WTC11 (cell line): ENCODE results near the gene INPPL1. TPM values are rescaled to one million over a fixed set of nuclear protein-coding genes. Genes with fewer than 3 reads are reported as not detected.
"Not testable (repeated sequence)": the region's sequence is repeated elsewhere in the genome, so short reads cannot be mapped to it uniquely, and the experiment has no call there.

Source experiments
- ATAC-seq: fragments of 200-7000 bp; cut with Tn5 transposase; 2 replicates; pipeline ENCODE4 v1.10.0; 2021; ENCODE audit warnings: mild to moderate bottlenecking, moderate library complexity
- CTCF ChIA-PET: fragments of 300-600 bp; sonication (Branson Sonifier 250); formaldehyde crosslinking; loops from one replicate; lab custom pipeline; 2021; ENCODE audit warnings: antibody characterized with exemption; lab: Charles Lee
- POLR2A ChIA-PET: fragments of 350-600 bp; sonication (Branson Sonifier 250); formaldehyde crosslinking; loops from one replicate; lab custom pipeline; 2021; ENCODE audit warnings: antibody characterized with exemption; lab: Charles Lee
- DNase-seq: peaks from one replicate; pipeline ENCODE4 v3.0.0; 2021; ENCODE audit warnings: low spot score
- H3K27ac Mint-ChIP-seq: 2 replicates; pipeline ENCODE4 v1.8.0; 2021; ENCODE audit warnings: mixed read lengths
- H3K27me3 Mint-ChIP-seq: 2 replicates; pipeline ENCODE4 v1.8.0; 2021; ENCODE audit warnings: low read depth, mild to moderate bottlenecking, moderate library complexity, mixed read lengths
- H3K36me3 Mint-ChIP-seq: 2 replicates; pipeline ENCODE4 v1.8.0; 2021; ENCODE audit warnings: mixed read lengths
- H3K4me1 Mint-ChIP-seq: 2 replicates; pipeline ENCODE4 v1.8.0; 2022; ENCODE audit warnings: mixed read lengths
- H3K4me3 Mint-ChIP-seq: 2 replicates; pipeline ENCODE4 v1.8.0; 2021; ENCODE audit warnings: mild to moderate bottlenecking, moderate library complexity, mixed read lengths
- H3K9me3 Mint-ChIP-seq: 2 replicates; pipeline ENCODE4 v1.8.0; 2021; ENCODE audit warnings: mixed read lengths
- ATF3 ChIP-seq: sonication (generic); formaldehyde crosslinking; conservative IDR thresholded peaks from 2 replicates; pipeline ENCODE4 v1.8.1; 2022; ENCODE audit warnings: mild to moderate bottlenecking, missing genetic modification reagents
- CTCF ChIP-seq: fragments of 200-600 bp; IDR thresholded peaks from 2 replicates; pipeline ENCODE4 v1.8.0; 2022; ENCODE audit warnings: antibody characterized with exemption
- ETV6 ChIP-seq: sonication (generic); formaldehyde crosslinking; IDR thresholded peaks from 2 replicates; pipeline ENCODE4 v1.8.1; 2022; ENCODE audit warnings: mild to moderate bottlenecking, missing genetic modification reagents
- FOXK1 ChIP-seq: sonication (generic); formaldehyde crosslinking; IDR thresholded peaks from 2 replicates; pipeline ENCODE4 v1.8.0; 2022; ENCODE audit warnings: mild to moderate bottlenecking, moderate library complexity, missing genetic modification reagents
- GABPB1 ChIP-seq: sonication (generic); formaldehyde crosslinking; IDR thresholded peaks from 2 replicates; pipeline ENCODE4 v1.8.1; 2023; ENCODE audit warnings: mild to moderate bottlenecking, missing genetic modification reagents
- JUN ChIP-seq: sonication (generic); formaldehyde crosslinking; IDR thresholded peaks from 2 replicates; pipeline ENCODE4 v1.8.0; 2023; ENCODE audit warnings: mild to moderate bottlenecking, missing genetic modification reagents
- KAT7 ChIP-seq: sonication (generic); formaldehyde crosslinking; IDR thresholded peaks from 2 replicates; pipeline ENCODE4 v1.8.1; 2023; ENCODE audit warnings: missing genetic modification reagents, mild to moderate bottlenecking, borderline replicate concordance
- NFE2L1 ChIP-seq: sonication (generic); formaldehyde crosslinking; IDR thresholded peaks from 2 replicates; pipeline ENCODE4 v1.8.1; 2023; ENCODE audit warnings: missing genetic modification reagents
- TEAD1 ChIP-seq: sonication (generic); formaldehyde crosslinking; IDR thresholded peaks from 2 replicates; pipeline ENCODE4 v1.8.0; 2022; ENCODE audit warnings: mild to moderate bottlenecking, missing genetic modification reagents
- ZNF138 ChIP-seq: sonication (generic); formaldehyde crosslinking; conservative IDR thresholded peaks from 2 replicates; pipeline ENCODE4 v1.8.1; 2022; ENCODE audit warnings: mild to moderate bottlenecking, moderate library complexity, missing genetic modification reagents
- ZNF423 ChIP-seq: fragments of 250-450 bp; sonication (Bioruptor Pico); IDR thresholded peaks from 2 replicates; pipeline ENCODE4 v2.1.2; 2022; ENCODE audit warnings: mild to moderate bottlenecking, moderate library complexity
- ZSCAN18 ChIP-seq: fragments of 250-450 bp; sonication (Bioruptor Pico); IDR thresholded peaks from 2 replicates; pipeline ENCODE4 v2.1.2; 2022; ENCODE audit warnings: mild to moderate bottlenecking, moderate library complexity
- total RNA-seq: library from RNA; stranded (reverse); gene quantifications from 3 replicates; pipeline ENCODE4 v1.2.3, GENCODE V29; 2021
- TF ChIP-seq, protein P1 (sequence below): sonication (generic); formaldehyde crosslinking; IDR thresholded peaks from 2 replicates; pipeline ENCODE4 v1.8.0; 2022; ENCODE audit warnings: mild to moderate bottlenecking, missing genetic modification reagents
- TF ChIP-seq, protein P2 (sequence below): sonication (generic); formaldehyde crosslinking; IDR thresholded peaks from 2 replicates; pipeline ENCODE4 v1.8.1; 2022; ENCODE audit warnings: low read depth, missing genetic modification reagents, borderline replicate concordance

Gene INPPL1
- total RNA-seq, 1 experiment from 2014 or later: 136 TPM

GRCh38 chr11:72260574-72260973 is 36.0 kb downstream of the INPPL1 start:
- CTCF ChIA-PET: interaction anchor here (1.0 kb wide), 1 partner anchor 154 kb away, joined by 3 read pairs; no protein-coding TSS in a partner anchor
- peaks cover 11% of the 10 kb centered on the region for H3K4me1 Mint-ChIP-seq
- H3K36me3 Mint-ChIP-seq: no peaks in the 10 kb centered on the region
- no peak overlapping the region for H3K4me3 Mint-ChIP-seq
- peaks cover 3% of the 10 kb centered on the region; the same call in 1 of the 2 replicates for H3K9me3 Mint-ChIP-seq
- TF ChIP-seq ATF3 (CRISPR knock-in tag): no peak
- no peak for TF ChIP-seq KAT7 (CRISPR knock-in tag)
- TF ChIP-seq, protein P1, sequence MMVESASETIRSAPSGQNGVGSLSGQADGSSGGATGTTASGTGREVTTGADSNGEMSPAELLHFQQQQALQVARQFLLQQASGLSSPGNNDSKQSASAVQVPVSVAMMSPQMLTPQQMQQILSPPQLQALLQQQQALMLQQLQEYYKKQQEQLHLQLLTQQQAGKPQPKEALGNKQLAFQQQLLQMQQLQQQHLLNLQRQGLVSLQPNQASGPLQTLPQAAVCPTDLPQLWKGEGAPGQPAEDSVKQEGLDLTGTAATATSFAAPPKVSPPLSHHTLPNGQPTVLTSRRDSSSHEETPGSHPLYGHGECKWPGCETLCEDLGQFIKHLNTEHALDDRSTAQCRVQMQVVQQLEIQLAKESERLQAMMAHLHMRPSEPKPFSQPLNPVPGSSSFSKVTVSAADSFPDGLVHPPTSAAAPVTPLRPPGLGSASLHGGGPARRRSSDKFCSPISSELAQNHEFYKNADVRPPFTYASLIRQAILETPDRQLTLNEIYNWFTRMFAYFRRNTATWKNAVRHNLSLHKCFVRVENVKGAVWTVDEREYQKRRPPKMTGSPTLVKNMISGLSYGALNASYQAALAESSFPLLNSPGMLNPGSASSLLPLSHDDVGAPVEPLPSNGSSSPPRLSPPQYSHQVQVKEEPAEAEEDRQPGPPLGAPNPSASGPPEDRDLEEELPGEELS: no peak
- no peak for TF ChIP-seq FOXK1 (CRISPR knock-in tag)
- no peak for TF ChIP-seq ETV6 (CRISPR knock-in tag)
- TF ChIP-seq ZNF138 (CRISPR knock-in tag): no peak
- POLR2A ChIA-PET: no interaction called here
- H3K27me3 Mint-ChIP-seq: peaks cover 6% of the 10 kb centered on the region
- H3K27ac Mint-ChIP-seq: no peak overlapping the region
- ATAC-seq (no peak), DNase-seq (no peak)

DNA sequence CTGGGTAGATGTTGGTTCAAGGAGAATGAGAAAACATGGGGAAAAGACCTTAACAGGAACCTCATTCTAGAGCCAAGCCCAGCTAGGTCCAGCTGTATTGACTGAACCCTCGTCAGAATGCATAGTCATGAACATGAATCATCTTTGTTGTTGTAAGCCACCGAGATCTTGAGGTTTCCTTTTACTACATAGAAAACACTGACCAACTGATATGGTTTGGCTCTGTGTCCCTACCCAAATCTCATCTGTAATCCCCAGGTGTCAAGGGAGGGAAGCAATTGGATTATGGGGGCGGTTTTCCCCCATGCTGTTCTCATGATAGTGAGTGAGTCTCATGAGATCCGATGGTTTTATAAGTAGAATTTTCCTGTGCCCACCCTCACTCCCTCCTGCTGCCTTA is 38.8 kb downstream of the INPPL1 start:
- ChIA-PET POLR2A (no interaction called here), CTCF (interaction anchor here (0.6 kb wide), 1 partner anchor 310 kb away, joined by 4 read pairs; no protein-coding TSS in a partner anchor)
- DNase-seq (no peak), ATAC-seq (no peak)
- H3K4me1 Mint-ChIP-seq: peaks cover 11% of the 10 kb centered on the region
- no peaks in the 10 kb centered on the region; the same call in 1 of the 2 replicates for H3K27me3 Mint-ChIP-seq
- no peaks in the 10 kb centered on the region for H3K36me3 Mint-ChIP-seq
- H3K27ac Mint-ChIP-seq: no peak overlapping the region
- H3K4me3 Mint-ChIP-seq: no peak overlapping the region
- no peaks in the 10 kb centered on the region for H3K9me3 Mint-ChIP-seq
- TF ChIP-seq NFE2L1 (CRISPR knock-in tag): no peak
- no peak for TF ChIP-seq TEAD1 (CRISPR knock-in tag)
- no peak for TF ChIP-seq JUN (CRISPR knock-in tag)

DNA sequence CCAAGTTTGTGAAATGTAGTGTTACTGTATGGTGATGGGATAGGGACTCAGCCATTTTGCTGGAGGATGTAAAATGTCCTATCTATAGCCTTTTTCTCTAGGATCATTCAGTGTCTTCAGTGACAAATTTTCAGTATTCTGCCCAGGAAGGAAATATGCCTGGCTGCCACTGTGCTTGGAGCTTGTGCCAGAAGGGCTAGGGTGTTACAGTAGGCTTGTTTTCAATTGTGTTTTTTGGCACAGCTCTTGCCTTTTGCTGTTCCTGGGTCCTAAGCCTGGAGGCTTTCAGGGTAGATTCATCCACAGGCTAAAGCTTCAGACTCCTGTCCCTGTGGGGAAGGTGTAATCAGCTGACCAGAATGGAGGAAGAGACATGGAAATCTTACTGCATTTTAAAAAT is 41.4 kb downstream of the INPPL1 start:
- Mint-ChIP-seq H3K27ac (no peak overlapping the region), H3K4me3 (no peak overlapping the region), H3K4me1 (peaks cover under 1% of the 10 kb centered on the region), H3K27me3 (no peaks in the 10 kb centered on the region; the same call in 1 of the 2 replicates), H3K9me3 (no peaks in the 10 kb centered on the region), H3K36me3 (no peaks in the 10 kb centered on the region)
- ChIA-PET CTCF (interaction anchor here (0.7 to 1.7 kb wide), 3 partner anchors 165 to 189 kb away, joined by 3 to 7 read pairs (median 4); partner anchors contain the start of gene CLPB), POLR2A (interaction anchor here (1.0 kb wide), 1 partner anchor 43 kb away, joined by 3 read pairs; no protein-coding TSS in a partner anchor)
- DNase-seq: no peak
- no peak for ATAC-seq
- TF ChIP-seq CTCF (no peak), GABPB1 (CRISPR knock-in tag) (no peak), ZNF423 (no peak), ZSCAN18 (CRISPR knock-in tag) (no peak)
- TF ChIP-seq, protein P2, sequence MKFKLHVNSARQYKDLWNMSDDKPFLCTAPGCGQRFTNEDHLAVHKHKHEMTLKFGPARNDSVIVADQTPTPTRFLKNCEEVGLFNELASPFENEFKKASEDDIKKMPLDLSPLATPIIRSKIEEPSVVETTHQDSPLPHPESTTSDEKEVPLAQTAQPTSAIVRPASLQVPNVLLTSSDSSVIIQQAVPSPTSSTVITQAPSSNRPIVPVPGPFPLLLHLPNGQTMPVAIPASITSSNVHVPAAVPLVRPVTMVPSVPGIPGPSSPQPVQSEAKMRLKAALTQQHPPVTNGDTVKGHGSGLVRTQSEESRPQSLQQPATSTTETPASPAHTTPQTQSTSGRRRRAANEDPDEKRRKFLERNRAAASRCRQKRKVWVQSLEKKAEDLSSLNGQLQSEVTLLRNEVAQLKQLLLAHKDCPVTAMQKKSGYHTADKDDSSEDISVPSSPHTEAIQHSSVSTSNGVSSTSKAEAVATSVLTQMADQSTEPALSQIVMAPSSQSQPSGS (CRISPR knock-in tag): no peak

DNA sequence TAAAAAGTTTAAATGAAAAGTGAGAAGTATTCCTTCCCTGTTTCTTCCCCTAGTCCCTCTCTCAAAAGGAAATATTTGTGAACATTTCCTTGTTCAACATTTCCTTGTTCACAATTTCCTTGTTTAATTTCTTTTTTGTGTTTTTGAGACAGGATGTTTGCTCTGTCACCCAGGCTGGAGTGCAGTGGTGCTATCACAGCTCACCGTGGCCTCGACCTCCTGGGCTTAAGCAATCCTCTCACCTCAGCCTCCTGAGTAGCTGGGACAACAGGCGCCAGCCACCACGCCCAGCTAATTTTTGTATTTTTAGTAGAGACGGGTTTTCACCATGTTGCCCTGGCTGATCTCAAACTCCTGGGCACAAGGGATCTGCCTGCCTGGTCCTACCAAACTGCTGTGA is 42.4 kb downstream of the INPPL1 start:
- H3K4me1 Mint-ChIP-seq, ATAC-seq, DNase-seq, H3K4me3 Mint-ChIP-seq, H3K36me3 Mint-ChIP-seq, H3K9me3 Mint-ChIP-seq, H3K27me3 Mint-ChIP-seq, POLR2A ChIA-PET, H3K27ac Mint-ChIP-seq: not testable (repeated sequence)
- CTCF ChIA-PET: interaction anchor here (1.6 kb wide), 1 partner anchor 164 kb away, joined by 7 read pairs; no protein-coding TSS in a partner anchor
